HG03460 (cell line): ENCODE measurements around the gene ACSL6.
A peak's percentile ranks its signal among the peaks of the same experiment; 100 is the strongest.

Experiments
- ATAC-seq: cut with Tn5 transposase; IDR thresholded peaks from one replicate; pipeline ENCODE4 v1.9.1; 2021; ENCODE audit not compliant: unreplicated experiment

The ACSL6 gene

DNA sequence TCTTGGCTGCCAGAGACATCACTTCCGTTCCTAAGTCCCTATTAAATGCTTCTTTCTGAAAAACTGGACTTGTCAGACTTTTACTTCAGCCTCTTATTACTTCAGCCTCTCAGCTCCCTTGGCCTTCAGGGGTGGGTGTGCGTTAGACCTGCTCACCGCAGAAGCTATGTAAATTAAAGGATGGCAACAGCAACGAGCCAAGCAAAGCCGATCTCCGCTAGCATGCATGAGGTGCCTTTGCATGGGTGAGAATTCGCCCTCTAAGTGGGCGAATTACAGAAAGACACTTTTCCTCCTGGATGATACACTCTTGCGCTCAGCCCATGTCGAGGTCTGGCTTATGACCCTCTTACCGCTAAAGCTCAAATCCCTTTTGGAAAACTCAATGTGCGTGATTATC, 38.1 kb upstream of the ACSL6 start:
- no peak for ATAC-seq

DNA sequence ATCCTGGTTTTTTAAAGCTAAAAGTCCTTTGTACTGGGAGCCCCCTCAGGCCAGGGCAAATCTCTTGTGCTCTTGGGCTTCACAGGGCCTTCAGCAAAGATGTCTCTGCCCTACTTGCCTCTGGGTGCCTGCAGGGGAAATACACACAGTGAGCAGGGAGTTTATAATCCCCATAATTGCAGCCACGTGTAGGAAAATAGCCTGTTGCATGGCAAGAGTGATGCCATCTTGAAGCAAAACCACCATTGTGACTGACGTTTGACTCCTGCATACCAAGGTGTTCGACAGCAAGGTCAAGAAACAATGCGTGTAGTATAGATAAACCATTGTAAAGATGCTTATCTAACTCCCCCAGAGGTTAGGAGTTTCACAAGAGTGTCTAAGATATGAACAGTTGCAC, 37.6 kb upstream of the ACSL6 start:
- ATAC-seq = no peak

DNA sequence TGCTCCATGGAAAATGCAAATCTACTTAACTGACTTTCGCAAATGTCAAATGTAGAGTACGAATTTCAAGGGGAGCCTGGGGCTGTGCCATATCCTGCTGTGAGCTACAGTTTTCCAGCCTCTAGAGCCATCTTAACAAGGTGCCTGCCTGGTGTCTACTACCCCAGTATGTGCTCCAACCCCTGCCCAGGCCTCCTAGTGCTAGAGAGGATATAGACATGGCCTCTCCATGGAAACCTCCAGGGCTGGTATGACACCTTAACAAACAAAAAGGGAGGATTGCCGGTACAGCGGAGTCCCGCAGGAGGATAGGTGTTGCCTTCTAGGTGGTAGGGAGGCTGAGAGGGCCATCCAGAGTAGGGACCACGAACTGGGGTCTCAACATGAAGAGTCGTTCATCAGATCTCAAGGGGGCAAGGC, 35.4 kb upstream of the ACSL6 start:
- no peak for ATAC-seq

DNA sequence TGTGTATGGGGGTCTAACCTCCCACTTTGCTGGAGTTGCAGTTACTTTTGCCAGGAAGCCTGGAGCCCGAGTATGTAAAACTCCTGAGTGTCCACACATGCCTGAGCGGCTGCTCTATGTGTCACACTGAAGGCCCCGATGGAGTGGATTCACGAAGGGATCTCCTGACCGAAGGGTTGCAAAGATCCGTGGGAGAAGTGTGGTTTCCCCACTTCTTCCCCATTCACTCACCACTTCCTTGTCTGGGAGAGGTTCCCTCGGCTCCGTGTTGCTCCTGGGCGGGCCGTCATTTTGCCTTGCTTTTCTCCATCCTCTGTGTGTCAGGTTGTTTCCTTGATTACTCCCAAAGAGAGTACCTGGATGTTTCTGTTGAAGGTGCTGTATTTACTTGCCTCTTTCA, 32.7 kb upstream of the ACSL6 start:
- ATAC-seq = no peak

DNA sequence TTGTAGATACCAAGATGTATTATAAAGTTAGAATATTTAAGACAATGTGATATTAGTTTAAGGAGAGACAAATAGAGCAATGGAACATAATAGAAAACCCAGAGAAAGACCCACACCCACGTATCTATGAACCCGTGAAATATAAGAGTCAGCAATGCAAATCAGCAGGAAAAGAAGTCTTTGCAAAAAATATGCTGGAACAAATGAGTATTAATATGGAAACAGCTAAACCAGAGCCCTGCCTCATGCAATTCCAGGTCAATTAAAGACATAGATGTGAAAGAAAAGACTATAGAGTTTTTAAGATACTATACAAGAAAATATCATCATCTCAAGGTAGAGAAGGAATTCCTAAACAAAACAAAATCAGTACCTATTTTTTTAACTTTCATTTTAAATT, 25.9 kb upstream of the ACSL6 start:
- no peak for ATAC-seq

DNA sequence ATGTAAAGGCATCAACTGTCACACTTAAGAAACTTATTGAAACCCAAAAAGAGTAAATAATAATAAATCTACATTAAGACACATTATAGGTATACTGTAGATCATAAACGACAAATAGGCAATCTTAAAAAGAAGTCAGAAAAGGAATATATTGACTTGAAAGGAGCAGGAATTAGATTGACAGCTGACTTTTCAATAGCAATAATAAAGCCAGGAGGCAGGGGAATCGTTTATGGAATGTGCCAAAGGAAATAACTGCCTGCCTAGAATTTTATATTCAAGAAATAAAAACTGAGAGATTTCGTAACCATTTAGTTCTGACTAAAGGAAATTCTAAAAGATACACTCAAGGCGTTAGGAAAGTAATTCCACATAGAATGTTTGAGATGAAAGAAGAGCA, 21.7 kb upstream of the ACSL6 start:
- ATAC-seq = no peak

DNA sequence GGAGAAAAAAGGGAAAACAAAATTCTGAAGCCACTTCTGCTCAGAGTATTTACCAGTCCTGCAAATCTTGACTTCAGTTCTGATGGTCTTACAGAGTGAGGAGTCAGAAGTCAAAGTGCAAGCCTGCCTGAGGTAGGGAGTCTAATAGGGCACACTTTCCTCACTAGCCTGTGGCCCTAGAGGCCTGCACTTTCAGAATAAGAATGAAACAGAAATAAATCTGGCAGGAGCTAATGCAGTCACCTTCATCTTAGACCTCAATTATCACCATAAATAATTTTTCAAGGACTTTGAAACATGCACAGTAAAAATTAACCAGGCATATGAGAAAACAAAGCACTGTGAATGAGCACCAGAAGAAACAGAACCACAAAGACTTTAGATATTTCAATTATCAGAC, 20.7 kb upstream of the ACSL6 start:
- ATAC-seq = no peak

DNA sequence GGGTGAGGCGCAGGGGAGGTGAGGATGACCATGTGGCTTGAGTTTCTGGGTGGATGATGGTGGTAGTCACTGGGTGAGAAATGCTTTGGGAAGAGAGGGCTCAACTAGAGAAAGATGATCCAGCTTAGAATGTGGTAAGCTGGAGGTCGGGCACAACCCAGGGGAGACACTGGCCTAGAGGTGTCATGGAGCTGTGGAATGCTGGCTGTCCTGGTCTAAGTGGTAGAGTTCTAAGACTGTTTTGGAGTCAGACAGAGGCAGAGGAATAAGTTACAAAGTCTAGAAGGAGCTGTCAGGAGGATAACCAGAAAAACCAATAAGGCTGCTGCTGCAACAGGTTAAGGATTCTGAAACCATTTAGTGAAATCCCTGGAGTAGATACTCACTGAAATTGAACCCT, 19.2 kb upstream of the ACSL6 start:
- no peak for ATAC-seq

DNA sequence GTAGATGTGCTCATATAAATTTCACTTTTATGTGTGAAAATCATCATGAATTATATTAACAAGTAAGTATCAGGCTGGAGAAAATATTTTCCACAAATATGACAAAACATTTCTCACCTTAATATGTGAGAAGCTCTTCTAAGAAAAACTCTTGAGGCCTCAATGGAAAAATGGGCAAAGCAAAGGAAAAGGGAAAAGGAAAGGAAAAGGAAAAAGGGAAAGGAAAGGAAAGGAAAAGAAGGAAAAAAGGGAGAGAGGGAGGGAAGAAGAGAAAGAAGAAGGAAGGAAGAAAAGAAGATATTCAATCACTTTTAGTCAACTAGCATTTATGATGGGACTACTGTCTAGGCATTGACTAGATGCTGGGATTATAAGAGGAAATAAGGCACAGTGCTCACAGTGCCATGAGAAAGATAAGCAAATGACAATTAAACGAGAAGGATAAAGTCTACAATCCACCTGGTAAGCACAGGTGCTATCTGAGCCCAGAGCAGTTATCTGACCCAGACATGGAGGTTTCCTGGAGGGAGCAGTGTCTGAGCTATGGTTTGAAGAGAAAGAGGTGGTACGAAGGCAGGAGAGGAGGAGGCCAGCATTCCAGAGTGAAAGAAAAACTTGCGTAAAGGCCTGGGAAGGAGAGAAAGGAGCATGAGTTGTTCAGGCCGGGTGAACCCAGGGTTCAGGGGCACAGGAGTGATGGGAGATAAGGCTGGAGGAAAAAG, 18.3 kb upstream of the ACSL6 start:
- no peak for ATAC-seq

DNA sequence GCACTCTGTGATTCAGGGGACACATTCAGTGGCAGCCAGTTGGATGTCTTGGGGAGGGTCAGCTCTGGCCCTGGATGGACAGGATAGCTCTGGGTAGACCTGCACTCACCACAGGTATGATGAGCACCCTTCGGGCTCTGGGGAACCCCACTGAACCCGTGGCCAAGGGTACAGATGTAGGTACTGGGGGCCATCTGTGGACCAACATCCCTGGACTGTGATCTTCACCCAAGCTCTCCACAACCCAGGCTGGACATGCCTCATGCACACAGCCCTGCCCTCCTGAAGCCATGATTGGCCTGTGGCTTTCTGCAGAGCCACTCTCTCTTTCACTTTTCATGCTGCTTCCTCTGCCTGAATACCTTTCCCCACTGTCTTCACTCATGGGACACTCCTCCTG, 15.6 kb upstream of the ACSL6 start:
- no peak for ATAC-seq

DNA sequence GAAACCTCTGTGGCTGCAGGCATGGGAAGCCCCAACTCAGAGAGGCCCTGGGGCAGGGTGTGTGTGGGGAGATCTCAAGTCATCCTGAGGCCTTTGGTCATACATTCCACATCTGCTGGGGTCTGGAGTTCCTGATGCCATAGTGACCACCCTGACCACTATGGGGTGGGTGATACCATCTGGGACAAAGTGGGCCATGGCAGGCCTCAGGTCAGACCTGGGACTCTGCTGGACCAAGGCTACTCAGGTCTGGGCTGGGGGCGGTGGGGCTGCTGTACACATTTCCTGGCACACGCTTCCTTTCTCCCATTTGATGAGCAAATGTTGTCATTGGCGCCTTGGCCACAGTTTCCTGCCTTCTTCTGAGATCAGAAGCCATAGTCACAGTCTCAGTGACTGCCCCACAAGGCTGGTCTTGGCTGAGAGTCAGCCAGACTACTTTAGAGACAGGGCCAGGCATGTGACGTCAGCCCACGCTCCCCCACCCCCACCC, 15.1 kb upstream of the ACSL6 start:
- no peak for ATAC-seq

DNA sequence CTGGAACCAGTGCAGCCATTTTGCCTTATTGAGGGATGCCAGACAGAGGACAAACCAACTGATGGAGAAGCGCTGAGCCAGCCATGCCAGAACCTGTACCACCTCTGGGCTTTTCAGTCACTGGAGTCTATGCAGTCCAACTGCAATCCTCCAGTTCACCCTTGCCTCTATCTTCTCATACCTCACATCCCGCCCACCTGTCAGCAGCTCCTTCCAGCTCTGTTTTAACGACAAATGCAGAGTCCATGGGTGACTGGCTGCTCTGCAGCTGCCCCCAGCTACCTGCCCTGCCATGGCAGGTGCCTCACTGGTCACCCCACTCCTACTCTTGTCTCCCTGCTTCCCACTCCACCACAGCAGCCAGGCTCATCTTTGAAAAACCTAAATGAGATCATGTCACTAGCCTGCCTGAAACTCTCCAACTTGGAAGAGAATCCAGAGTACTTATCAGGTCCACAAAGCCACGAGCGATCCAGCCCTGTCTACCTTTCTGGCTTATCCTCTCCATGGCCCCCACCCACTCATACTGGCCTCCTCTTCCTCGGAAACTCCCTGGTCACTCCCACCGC, 14.0 kb upstream of the ACSL6 start:
- no peak for ATAC-seq

DNA sequence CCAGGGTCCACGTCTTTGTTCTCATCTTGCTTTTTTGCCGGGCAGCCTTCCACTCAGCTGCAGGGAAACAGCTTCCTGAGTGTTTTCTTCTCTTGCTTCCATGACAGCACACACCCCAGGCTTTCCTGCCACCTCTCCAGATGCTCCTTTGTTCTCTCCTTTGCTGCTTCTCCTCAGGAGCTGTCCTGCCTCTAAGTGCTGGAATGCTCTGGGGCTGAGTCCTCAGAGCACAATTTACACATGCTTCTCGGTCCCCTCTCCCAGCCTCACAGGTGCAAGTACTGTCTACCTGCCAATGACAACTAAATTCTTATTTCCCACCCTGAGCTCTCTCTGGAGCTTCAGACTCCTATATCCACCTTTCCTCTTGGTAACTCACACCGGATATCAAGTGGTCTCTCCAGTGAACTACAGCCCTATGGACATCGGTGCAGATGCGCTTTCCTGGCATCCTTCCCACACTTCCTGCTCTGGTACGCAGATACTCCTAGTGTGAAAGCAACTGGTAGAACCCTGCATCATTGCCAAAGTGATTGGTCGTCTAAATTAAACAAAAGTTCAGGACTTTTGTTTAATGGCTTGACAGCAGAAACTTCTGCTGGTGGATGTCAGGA, 13.4 kb upstream of the ACSL6 start:
- ATAC-seq = no peak

DNA sequence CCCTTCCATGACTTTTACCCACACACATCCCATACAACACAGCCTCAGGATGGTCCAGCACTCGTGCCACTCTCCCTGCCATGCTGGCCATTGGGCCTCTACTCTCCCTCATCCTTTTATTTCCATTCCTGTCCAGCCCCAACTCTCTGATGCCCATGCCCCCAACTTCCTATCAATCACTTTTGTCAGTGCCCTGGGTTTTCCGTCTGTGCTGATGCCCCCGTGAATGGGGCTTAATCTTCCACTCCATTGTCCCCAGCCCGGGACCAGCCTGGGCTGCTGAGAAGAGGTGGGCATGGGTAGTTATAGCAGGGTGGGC, 12.6 kb upstream of the ACSL6 start:
- no peak for ATAC-seq

DNA sequence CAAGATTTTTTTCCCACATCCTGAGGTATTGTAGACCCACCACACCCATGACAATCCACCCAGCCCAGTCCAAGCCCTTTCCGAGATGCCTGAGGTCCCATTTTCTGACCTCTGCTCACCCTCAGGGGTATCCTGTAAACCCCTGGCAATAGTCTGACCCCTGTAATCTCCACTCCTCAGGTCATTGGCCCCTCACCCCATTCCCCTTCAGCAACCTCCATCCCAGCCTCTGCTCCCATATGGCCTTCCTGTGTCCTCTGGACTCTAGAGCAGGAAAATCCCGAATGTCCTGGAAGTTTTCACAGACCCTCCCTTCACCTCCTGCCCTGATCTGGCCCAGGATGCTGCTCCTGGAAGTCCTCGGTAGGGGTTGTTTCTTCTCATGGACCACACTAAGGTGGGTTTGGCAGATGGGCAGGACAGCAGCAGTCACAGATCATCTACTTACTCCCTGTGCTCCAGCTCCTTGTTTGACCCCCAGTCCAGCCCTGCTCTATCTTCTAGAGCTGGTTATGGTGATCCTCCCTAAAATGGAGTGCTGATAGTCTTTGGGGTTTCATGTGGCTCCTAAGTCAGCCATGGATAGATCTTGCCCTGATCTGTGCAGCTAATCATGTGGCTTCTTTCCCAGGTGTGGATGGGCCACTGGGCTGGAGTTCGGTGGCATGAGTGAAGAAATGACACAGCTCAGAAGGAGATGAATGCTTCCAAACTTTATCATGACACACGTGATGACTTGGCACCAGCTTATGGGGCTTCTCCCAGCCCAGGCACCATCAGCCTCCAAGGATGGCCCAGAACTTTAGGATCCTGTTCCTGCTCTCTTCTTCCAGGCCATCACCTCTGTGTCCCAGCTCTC, 12.0 kb upstream of the ACSL6 start:
- no peak for ATAC-seq

DNA sequence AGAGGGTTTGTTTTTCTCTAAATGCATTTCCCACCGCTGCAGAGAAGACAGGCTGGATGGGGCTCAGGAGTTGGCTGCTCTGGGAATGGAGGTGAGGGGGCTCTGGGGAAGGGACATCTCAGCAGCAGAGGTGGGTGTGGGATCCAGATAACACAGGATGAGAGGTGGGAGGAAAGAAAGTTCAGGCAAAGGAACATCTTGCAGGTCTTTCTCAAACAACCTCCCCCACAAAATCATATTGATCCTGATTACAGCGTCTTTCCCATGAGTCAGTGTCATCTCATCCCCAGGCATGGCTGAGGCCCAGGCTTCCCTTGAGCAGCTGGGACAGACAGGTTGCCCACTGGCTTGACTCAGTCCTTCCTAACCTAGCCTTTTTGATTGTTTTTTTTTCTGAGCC, 11.3 kb upstream of the ACSL6 start:
- no peak for ATAC-seq

DNA sequence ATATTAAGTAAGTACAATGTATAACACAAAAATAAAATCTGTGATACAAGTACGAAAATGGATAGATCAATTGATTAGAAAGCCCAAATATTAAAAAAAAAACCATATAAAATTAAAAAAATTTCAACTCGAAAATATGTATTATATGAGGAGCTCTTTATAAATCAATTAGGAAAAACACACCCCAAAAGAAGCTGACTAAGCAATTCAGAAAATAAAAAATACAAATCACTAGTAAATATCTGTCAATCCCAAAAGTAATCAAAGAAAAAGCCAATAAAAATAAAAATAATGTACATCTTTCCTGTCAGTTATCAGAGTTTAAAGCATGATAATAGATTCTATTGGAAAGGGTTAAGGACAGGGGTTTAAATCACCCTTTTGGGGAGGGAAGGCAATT, 10.2 kb upstream of the ACSL6 start:
- ATAC-seq = no peak

DNA sequence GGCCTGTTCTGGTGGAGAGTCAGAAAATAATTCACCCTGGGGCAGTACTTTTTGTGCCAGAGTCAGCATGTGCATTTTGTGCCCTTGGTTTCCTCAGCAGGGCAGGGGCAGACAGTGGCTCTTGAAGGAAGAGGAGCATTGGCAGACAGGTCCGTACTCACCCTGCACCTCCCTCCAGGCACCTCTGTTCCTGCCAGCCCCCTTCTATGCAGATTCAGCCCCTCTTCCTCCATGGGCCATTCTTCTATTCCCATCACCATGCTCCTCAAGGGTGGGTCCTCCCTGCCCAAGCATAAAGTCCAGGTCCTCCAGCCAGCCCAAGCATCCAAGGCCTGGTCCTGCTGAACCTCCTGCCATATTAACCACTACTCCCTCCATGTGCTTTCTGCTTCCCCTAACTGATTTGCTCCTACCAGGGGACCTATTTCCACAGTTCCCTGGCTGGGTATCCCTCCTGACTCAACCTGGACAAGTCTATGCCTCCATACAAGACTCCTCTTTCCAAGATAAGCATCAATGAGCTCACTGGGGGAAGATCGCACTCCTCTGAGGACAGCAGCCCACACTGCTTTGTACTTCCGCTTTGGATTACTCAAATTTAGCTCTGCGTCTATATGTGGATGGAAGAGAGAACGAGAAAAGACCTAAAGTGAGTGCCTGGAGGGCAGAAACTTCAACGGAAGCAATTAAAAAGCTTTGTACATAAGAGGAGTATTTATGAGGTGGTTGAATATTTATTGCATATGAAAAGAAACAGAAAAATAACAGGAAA, 9.3 kb upstream of the ACSL6 start:
- ATAC-seq = peak; percentile 11

DNA sequence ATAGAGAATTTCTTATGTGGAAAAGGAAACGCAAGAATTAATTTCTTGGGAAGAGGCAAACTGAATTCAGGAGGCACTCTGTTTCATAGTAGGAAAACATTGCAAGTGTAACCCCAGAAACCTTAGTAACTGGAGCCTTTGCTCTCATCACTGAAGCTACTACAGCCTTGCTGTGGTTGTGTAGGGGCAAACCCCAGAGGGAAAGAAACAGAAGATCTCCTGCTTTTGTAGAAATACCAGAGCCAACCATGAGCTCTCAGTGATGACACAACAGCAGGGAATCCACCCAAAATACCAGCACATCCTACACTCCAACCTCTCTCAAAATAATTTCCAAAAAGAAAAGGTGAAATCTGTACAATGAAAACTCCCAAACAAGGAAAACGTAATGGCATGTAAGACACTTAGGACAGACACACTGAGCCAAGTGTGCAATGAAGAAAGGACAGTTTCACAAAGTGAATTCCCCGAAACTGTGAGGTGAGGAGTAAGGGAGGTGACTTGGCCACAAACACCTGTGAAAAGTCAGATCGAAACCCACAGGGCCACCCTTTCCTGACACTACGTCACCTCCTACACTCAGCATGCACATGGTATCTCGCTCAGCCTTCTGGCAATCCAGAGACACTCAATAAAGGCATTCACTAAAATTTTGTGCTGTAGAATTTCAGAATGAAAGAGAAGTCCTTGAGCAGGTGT, 8.5 kb upstream of the ACSL6 start:
- ATAC-seq = peak; percentile 99

DNA sequence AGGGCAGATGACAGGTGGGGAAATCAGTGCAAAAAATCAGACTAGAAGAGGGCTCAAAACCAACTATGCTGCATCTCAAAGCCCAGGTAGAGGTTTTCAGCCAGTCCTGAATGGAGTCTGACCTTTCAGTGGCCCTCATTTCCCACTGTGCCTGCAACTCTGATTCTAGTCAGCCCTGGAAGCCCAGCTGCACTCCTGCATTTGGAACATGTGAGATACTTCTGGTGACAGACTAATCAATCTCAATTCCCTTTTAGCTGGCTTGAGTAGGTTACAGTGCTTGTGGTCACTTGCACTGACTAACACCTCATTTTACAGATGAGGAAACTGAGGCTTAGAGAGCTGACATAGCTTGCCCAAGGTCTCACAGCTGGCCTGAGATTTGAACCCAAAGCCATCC, 7.9 kb upstream of the ACSL6 start:
- ATAC-seq = no peak
